Astrocyte of the cerebellum (primary cell): ENCODE measurements around the gene GPHN.
"Not testable (repeated sequence)": the region's sequence is repeated elsewhere in the genome, so short reads cannot be mapped to it uniquely, and the experiment has no call there.

ENCODE experiments used
- DNase-seq: peaks from one replicate; pipeline ENCODE4 v3.0.0-alpha.2; 2011; ENCODE audit warnings: low read depth
- H3K4me3 ChIP-seq: 2 replicates; pipeline ENCODE4 v1.5.1; 2011; ENCODE audit warnings: mild to moderate bottlenecking, low read depth, low read length, moderate library complexity
- CTCF ChIP-seq: IDR thresholded peaks from 2 replicates; pipeline ENCODE4 v1.5.1; 2012; ENCODE audit warnings: low read length, low read depth, moderate library complexity, mild to moderate bottlenecking; ENCODE audit errors: missing control alignments
- in situ Hi-C: cut with HindIII; loops from 2 replicates; pipeline ENCODE4 v1.10.0; 2017; ENCODE audit warnings: low sequenced_read_pairs

GPHN gene

GRCh38 chr14:66716227-66716626 lies 208.3 kb downstream of the GPHN start:
- in situ Hi-C loops, result no loop called here
- no peak for TF ChIP-seq CTCF
- H3K4me3 ChIP-seq, result no peak overlapping the region
- no peak for DNase-seq

GRCh38 chr14:66717561-66718140 lies 209.7 kb downstream of the GPHN start:
- no peak overlapping the region for H3K4me3 ChIP-seq
- TF ChIP-seq CTCF, result no peak
- no peak for DNase-seq
- in situ Hi-C loops, result no loop called here

GRCh38 chr14:66724996-66725395 lies 217.0 kb downstream of the GPHN start:
- no peak overlapping the region for H3K4me3 ChIP-seq
- in situ Hi-C loops, result no loop called here
- no peak for TF ChIP-seq CTCF
- no peak for DNase-seq

- not testable (repeated sequence) for DNase-seq, H3K4me3 ChIP-seq
- in situ Hi-C loops, result loop anchor here (5.0 kb wide), 1 partner anchor 84 kb away; no protein-coding TSS in a partner anchor
Measured at GRCh38 chr14:66731298-66731697, 223.4 kb downstream of the GPHN start.

- in situ Hi-C loops, result no loop called here
- no peak overlapping the region for H3K4me3 ChIP-seq
- TF ChIP-seq CTCF, result no peak
- no peak for DNase-seq
Measured at GRCh38 chr14:66735853-66736252, 227.9 kb downstream of the GPHN start.

- no peak for TF ChIP-seq CTCF
- in situ Hi-C loops, result no loop called here
- H3K4me3 ChIP-seq, result no peak overlapping the region
- DNase-seq, result no peak
Measured at GRCh38 chr14:66739826-66740225, 231.9 kb downstream of the GPHN start.

- in situ Hi-C loops, result no loop called here
- no peak overlapping the region for H3K4me3 ChIP-seq
- DNase-seq, result no peak
- no peak for TF ChIP-seq CTCF
Measured at GRCh38 chr14:66745078-66745477, 237.1 kb downstream of the GPHN start.
